HG02870 (cell line): ENCODE measurements around the gene ITLN1.
"Not testable (repeated sequence)": the region's sequence is repeated elsewhere in the genome, so short reads cannot be mapped to it uniquely, and the experiment has no call there.

Source experiments
- ATAC-seq: cut with Tn5 transposase; IDR thresholded peaks from one replicate; pipeline ENCODE4 v1.9.1; 2021; ENCODE audit warnings: mild to moderate bottlenecking, moderate library complexity; ENCODE audit not compliant: unreplicated experiment

ITLN1 gene

GRCh38 chr1:160885042-160885441 is at the start of gene ITLN1:
Gene ITLN1 (minus strand): TSS chr1:160885180. CDS start chr1:160884877, 303 bp downstream.
- no peak for ATAC-seq

- not testable (repeated sequence) for ATAC-seq
Observed at GRCh38 chr1:160933305-160933704, 48.3 kb upstream of the ITLN1 start.

GRCh38 chr1:160925652-160926244 is 40.8 kb upstream of the ITLN1 start:
- no peak for ATAC-seq

- ATAC-seq = no peak
Observed at GRCh38 chr1:160924791-160925651, 40.0 kb upstream of the ITLN1 start.

- ATAC-seq = no peak
Observed at GRCh38 chr1:160916666-160917065, 31.7 kb upstream of the ITLN1 start.

DNA sequence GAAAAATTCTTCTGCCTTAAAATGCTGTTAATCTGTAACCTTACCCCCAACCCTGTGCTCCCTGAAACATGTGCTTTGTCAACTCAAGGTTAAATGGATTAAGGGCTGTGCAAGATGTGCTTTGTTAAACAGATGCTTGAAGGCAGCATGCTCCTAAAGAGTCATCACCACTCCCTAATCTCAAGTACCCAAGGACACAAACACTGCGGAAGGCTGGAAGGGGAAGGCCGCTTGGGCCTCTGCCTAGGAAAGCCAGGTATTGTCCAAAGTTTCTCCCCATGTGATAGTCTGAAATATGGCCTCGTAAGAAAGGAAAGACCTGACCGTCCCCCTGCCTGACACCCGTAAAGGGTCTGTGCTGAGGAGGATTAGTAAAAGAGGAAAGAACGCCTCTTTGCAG is 28.2 kb upstream of the ITLN1 start:
- not testable (repeated sequence) for ATAC-seq

- no peak for ATAC-seq
Observed at GRCh38 chr1:160911925-160912324, 26.9 kb upstream of the ITLN1 start.

DNA sequence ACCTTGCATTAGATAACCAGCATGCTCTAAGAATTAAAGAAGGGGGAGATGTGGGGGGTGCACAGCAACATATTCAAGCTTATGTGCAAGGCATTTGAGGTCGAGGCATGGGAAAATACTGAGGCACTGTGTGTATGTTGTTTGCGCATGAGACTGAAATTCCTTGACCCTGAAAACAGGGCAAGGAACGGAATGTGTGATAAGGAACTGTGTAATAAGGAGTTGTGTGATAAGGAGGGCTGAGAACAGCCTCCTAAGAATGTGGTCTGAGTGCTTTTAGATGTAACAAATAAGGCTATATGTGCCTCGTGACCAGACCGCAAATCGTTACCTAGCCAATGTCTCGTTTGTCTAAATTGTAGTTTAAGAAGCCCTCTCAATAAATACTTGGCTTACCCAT is 26.5 kb upstream of the ITLN1 start:
- ATAC-seq = no peak

DNA sequence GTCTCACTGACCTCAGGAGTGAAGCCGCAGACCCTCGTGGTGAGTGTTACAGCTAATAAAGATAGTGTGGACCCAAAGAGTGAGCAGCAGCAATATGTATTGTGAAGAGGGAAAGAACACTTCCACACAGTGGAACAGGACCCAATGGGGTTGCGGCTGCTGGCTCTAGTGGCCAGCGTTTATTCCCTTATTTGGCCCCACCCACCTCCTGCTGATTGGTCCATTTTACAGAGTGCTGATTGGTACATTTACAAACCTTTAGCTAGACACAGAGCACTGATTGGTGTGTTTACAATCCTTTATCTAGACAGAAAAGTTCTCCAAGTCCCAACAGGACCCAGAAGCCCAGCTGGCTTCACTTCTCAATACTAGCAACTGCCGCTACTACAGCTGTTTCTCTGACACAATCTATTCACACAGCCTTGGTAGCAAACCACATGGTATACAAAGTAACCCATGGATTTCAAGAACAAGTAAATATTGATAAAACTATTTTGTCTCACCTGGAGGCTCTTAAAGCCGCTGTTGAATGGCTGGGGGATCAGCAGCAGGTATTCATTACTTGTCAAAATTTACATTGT is 25.3 kb upstream of the ITLN1 start:
- ATAC-seq = no peak

GRCh38 chr1:160907976-160908375 is 23.0 kb upstream of the ITLN1 start:
- ATAC-seq = no peak

- ATAC-seq = no peak
Observed at GRCh38 chr1:160905617-160905989, 20.6 kb upstream of the ITLN1 start.

DNA sequence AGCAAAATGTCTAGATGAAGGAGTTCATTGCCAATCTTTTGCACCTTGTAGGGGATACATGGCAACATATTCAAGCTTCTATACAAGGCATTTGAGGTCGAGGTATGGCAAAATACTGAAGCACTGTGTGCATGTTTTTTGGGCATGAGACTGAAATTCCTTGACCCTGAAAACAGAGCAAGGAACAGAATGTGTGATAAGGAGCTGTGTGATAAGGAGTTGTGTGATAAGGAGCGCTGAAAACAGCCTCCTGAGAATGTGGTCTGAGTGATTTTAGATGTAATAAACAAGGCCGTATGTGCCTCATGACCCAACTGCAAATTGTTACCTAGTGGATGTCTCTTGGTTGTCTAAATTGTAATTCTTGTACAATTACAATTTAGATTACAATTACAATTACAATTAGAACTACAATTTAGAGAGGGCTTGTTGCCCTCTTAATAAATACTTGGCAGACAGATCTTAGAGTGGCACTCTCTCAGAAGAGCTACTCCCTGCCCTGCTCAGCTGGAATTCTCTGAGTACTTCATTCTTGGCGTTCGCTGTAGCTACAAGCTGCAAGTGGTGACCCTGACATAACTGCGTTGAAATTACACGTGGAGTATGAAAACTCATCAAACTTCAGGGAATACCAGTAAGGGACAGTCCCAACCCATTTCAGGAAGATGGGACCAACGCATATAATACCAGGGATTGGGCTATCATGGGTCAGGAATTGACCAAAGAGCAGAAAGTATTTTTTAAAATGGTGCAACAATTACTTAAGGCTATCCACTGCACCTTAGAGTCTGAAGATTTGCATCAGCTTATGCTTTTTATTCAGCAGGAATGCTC is 20.0 kb upstream of the ITLN1 start:
- ATAC-seq = no peak

DNA sequence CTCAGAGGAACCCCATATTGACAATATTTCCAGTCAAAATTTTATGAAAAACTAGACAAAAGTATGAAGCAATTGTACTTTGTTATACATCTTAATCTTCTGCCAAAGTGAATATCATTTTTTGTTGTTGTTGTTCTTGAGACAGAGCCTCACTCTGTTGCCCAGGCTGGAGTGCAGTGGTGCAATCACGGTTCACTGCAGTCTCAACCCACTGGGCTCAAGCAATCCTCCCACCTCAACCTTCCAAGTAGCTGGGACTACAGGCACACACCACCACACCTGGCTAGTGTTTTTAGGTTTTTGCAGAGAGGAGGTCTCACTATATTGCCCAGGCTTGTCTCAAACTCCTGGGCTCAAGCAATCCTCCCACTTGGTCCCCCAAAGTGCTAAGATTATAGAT is 17.3 kb upstream of the ITLN1 start:
- ATAC-seq = not testable (repeated sequence)

GRCh38 chr1:160901768-160902167 is 16.8 kb upstream of the ITLN1 start:
- no peak for ATAC-seq

DNA sequence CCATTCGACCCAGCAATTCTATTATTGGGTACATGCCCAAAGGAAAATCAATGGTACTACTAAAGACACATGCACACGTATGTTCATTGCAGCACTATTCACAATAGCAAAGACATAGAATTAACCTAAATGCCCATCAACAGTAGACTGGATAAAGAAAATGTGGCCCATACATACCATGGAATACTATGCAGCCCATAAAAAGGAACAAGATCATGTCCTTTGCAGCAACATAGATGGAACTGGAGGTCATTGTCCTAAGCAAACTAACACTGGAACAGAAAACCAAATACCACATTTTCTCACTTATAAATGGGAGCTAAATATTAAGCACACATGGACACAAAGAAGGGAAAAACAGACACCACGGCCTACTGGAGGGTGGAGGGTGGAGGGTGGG is 15.7 kb upstream of the ITLN1 start:
- ATAC-seq = not testable (repeated sequence)

DNA sequence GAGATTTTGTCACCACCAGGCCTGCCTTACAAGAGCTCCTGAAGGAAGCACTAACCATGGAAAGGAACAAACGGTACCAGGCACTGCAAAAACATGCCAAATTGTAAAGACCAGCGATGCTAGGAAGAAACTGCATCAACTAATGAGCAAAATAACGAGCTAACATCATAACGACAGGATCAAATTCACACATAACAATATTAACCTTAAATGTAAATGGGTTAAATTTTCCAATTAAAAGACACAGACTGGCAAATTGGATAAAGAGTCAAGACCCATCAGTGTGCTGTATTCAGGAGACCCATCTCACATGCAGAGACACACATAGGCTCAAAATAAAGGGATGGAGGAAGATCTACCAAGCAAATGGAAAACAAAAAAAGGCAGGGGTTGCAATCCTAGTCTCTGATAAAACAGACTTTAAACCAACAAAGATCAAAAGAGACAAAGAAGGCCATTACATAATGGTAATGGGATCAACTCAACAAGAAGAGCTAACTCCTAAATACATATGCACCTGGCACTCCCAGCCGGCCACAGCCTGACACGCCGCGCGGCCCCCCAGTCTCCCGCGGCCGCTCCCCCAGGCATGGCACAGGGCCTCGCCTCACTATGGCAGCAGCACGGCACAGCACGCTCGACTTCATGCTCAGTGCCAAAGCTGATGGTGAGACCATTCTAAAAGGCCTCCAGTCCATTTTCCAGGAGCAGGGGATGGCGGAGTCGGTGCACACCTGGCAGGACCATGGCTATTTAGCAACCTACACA is 9.6 kb upstream of the ITLN1 start:
- ATAC-seq = not testable (repeated sequence)

GRCh38 chr1:160891474-160891873 is 6.5 kb upstream of the ITLN1 start:
- ATAC-seq = no peak

GRCh38 chr1:160888926-160889325 is 3.9 kb upstream of the ITLN1 start:
- no peak for ATAC-seq

- no peak for ATAC-seq
Observed at GRCh38 chr1:160887071-160887470, 2.1 kb upstream of the ITLN1 start.

GRCh38 chr1:160884579-160884978 is 401 bp downstream of the ITLN1 start:
- no peak for ATAC-seq
